NB4 (cell line): ENCODE data around the gene TCF19.

Source experiments
- DNase-seq: peaks from one replicate; pipeline ENCODE4 v3.0.0; 2010; ENCODE audit warnings: low read depth
- H3K4me3 ChIP-seq: one replicate; pipeline ENCODE4 v1.5.1; 2011; ENCODE audit warnings: mild to moderate bottlenecking, low read depth, low read length, moderate library complexity
- CTCF ChIP-seq: IDR thresholded peaks from one replicate; pipeline ENCODE4 v1.5.1; 2012; ENCODE audit warnings: low read depth, low read length
- MAX ChIP-seq: IDR thresholded peaks from 2 replicates; pipeline ENCODE4 v1.6.1; 2011; ENCODE audit warnings: low read depth, low read length
- MYC ChIP-seq: IDR thresholded peaks from 2 replicates; pipeline ENCODE4 v1.6.1; 2011; ENCODE audit warnings: low read depth, low read length
- POLR2A ChIP-seq: IDR thresholded peaks from 2 replicates; pipeline ENCODE4 v1.6.1; 2011; ENCODE audit warnings: mild to moderate bottlenecking; ENCODE audit not compliant: insufficient read length; ENCODE audit errors: extremely low read depth

Gene TCF19

GRCh38 chr6:31121131-31121790 lies 37.1 kb upstream of the TCF19 start:
- no peak overlapping the region for H3K4me3 ChIP-seq
- no peak for TF ChIP-seq CTCF
- no peak for DNase-seq

GRCh38 chr6:31122791-31123706 lies 35.3 kb upstream of the TCF19 start:
- no peak for DNase-seq
- no peak for TF ChIP-seq POLR2A
- TF ChIP-seq CTCF, result no peak
- no peak for TF ChIP-seq MYC
- TF ChIP-seq MAX, result no peak
- H3K4me3 ChIP-seq, result no peak overlapping the region

- no peak for DNase-seq
- TF ChIP-seq MYC (no peak), MAX (no peak), CTCF (no peak), POLR2A (no peak)
- no peak overlapping the region for H3K4me3 ChIP-seq
Measured at GRCh38 chr6:31125162-31125561, 33.2 kb upstream of the TCF19 start.

- peak; percentile 23 for DNase-seq
- H3K4me3 ChIP-seq, result no peak overlapping the region
- TF ChIP-seq MYC (no peak), CTCF (no peak)
Measured at GRCh38 chr6:31125586-31126363, 32.6 kb upstream of the TCF19 start.

- no peak for TF ChIP-seq MAX
- no peak for TF ChIP-seq CTCF
- TF ChIP-seq POLR2A, result no peak
- TF ChIP-seq MYC, result no peak
- DNase-seq, result no peak
- H3K4me3 ChIP-seq, result no peak overlapping the region
Measured at GRCh38 chr6:31126396-31127175, 31.8 kb upstream of the TCF19 start.
